Neutrophil (primary cell): ENCODE results near the gene RFLNA.

Source experiments
- H3K27ac ChIP-seq: fragments of 200-600 bp; sonication (generic); 2 replicates; pipeline ENCODE4 v1.5.1; 2016; ENCODE audit warnings: mild to moderate bottlenecking, moderate library complexity
- H3K27me3 ChIP-seq: fragments of 200-600 bp; sonication (generic); 2 replicates; pipeline ENCODE4 v1.6.0; 2016; ENCODE audit warnings: mild to moderate bottlenecking
- H3K36me3 ChIP-seq: fragments of 200-600 bp; sonication (generic); 2 replicates; pipeline ENCODE4 v1.5.1; 2017
- H3K4me1 ChIP-seq, 2 experiments: fragments of 200-600 bp in 1 of 2; sonication (generic) in 1 of 2; 1 replicate in 1 of 2; 2 replicates in 1 of 2; pipeline versions ENCODE4 v1.5.1 to v1.6.1; 2013 to 2016; ENCODE audit warnings: low read depth in 1 of 2, low read length in 1 of 2, mild to moderate bottlenecking in 1 of 2, moderate library complexity in 1 of 2; ENCODE audit not compliant: control insufficient read depth in 1 of 2, insufficient read depth in 1 of 2
- H3K4me3 ChIP-seq, 2 experiments: fragments of 200-600 bp in 1 of 2; sonication (generic) in 1 of 2; 1 replicate in 1 of 2; 2 replicates in 1 of 2; pipeline ENCODE4 v1.5.1; 2013 to 2016; ENCODE audit warnings: low read depth in 1 of 2, low read length in 1 of 2, mild to moderate bottlenecking in 1 of 2, moderate library complexity in 1 of 2
- H3K9me3 ChIP-seq: fragments of 200-600 bp; sonication (generic); 2 replicates; pipeline ENCODE4 v1.5.1; 2016
- TF ChIP-seq, protein P1 (sequence below): fragments of 200-600 bp; sonication (generic); IDR thresholded peaks from 2 replicates; pipeline ENCODE4 v1.5.1; 2016; ENCODE audit warnings: antibody characterized with exemption

Gene RFLNA

DNA sequence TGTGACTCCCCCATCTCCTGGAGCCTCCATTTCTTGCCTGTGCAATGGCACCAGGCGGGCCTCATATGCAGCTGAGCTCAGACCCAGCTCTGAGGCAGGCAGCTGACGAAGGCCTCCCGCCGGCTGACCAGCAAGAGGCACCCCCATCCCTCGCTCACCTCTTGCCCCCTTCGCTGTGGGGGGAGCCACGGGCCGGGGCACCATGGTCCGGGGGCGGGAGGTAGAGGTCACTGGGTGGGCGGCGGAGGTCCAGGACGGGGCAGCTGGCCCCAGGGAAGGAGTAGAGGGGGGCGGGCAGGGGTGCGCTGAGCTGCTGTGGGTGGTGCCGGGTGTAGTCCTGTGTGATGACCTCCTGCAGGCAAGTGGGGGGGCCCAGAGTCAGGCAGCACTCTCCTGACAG, 39.4 kb downstream of the RFLNA start:
- peaks cover 89% of the 10 kb centered on the region for H3K36me3 ChIP-seq

DNA sequence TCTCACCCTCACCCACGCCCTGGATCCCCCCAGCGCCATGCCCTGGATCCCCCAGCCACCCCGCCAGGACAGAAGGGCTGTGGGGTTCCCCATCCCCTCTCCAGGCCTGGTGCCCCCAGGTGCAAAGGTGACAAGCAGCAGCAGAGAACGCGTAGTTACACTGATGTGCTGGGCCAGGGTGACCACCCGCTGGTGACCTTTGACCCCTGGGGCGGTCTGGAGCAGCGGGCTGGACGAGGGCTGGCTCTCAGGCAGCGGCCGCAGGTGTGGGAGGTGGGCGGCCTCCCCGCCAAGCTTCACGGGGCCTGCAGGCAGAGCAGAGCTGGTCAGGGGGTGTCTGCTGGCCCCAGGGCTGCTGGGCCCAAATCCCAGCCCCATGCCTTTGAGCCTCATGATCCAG, 40.1 kb downstream of the RFLNA start:
- H3K4me1 ChIP-seq = no peaks in the 10 kb centered on the region
- no peak overlapping the region for H3K4me3 ChIP-seq
- no peaks in the 10 kb centered on the region for H3K9me3 ChIP-seq
- no peak overlapping the region for H3K27ac ChIP-seq
- peaks cover 85% of the 10 kb centered on the region for H3K36me3 ChIP-seq
- TF ChIP-seq, protein P1, sequence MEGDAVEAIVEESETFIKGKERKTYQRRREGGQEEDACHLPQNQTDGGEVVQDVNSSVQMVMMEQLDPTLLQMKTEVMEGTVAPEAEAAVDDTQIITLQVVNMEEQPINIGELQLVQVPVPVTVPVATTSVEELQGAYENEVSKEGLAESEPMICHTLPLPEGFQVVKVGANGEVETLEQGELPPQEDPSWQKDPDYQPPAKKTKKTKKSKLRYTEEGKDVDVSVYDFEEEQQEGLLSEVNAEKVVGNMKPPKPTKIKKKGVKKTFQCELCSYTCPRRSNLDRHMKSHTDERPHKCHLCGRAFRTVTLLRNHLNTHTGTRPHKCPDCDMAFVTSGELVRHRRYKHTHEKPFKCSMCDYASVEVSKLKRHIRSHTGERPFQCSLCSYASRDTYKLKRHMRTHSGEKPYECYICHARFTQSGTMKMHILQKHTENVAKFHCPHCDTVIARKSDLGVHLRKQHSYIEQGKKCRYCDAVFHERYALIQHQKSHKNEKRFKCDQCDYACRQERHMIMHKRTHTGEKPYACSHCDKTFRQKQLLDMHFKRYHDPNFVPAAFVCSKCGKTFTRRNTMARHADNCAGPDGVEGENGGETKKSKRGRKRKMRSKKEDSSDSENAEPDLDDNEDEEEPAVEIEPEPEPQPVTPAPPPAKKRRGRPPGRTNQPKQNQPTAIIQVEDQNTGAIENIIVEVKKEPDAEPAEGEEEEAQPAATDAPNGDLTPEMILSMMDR = no peak
- no peaks in the 10 kb centered on the region for H3K27me3 ChIP-seq

More for the DNA sequence above, 39.4 kb downstream of the RFLNA start:
- no peaks in the 10 kb centered on the region for H3K9me3 ChIP-seq
- no peak overlapping the region for H3K27ac ChIP-seq
- no peak overlapping the region for H3K4me3 ChIP-seq
- no peaks in the 10 kb centered on the region for H3K4me1 ChIP-seq
- H3K27me3 ChIP-seq = no peaks in the 10 kb centered on the region
- TF ChIP-seq, protein P1 = no peak

DNA sequence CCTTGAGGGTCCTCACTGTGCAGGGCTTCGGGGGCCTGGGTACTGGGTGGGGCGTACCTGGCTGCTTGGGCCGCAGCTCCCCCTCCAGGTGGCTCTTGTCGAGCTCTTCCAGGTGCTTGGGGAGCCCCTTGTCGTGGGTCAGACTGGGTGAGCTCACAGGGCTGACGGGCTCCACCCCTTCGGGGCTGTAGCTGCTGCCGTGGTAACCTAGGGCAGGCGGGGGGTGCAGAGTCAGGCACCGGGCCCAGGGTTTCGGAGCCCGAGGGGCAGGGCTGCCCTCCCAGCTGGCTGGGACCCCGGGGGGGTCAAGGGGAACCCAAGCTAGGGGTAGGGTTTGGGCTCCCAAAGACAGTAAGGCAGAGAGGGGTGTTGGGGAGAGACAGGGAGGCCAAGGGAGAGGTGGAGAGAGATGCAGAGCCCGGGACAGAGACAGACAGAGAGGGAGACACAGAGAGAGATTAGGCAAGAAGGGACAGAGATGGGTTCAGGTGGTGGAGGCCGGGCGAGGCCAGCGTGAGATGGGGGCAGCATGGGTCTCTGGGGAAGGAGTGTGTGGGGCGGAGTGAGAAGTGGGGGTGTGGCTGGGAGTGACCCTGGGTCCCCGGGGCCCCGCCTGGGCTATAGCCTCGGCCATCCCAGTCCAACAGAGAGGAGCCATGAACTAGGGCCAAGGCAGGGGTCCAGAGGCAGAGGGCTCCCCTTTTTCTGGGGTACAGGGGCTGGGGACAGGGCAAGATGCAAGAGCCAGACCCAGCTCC, 40.7 kb downstream of the RFLNA start:
- no peaks in the 10 kb centered on the region for H3K9me3 ChIP-seq
- peaks cover 85% of the 10 kb centered on the region for H3K36me3 ChIP-seq
- H3K27me3 ChIP-seq = no peaks in the 10 kb centered on the region
- no peaks in the 10 kb centered on the region for H3K4me1 ChIP-seq
- H3K4me3 ChIP-seq = no peak overlapping the region
- H3K27ac ChIP-seq = no peak overlapping the region
- TF ChIP-seq, protein P1 = no peak

DNA sequence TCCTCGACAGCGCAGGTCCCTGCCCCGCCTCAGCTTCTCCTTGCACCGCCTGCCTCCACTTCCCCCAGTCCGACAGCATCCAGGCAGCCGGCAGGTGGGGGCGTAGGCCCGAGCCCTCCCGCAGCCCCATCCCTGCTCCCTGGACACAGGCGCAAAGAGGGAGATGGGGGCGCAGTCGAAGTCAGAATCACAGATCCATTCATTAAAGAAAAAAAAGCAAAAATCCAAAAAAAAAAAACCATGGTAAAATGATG, 41.2 kb downstream of the RFLNA start:
- Histone ChIP-seq H3K4me1 (no peaks in the 10 kb centered on the region), H3K4me3 (no peak overlapping the region), H3K9me3 (no peaks in the 10 kb centered on the region), H3K27me3 (no peaks in the 10 kb centered on the region), H3K36me3 (peaks cover 85% of the 10 kb centered on the region), H3K27ac (no peak overlapping the region)
- TF ChIP-seq, protein P1 = no peak

DNA sequence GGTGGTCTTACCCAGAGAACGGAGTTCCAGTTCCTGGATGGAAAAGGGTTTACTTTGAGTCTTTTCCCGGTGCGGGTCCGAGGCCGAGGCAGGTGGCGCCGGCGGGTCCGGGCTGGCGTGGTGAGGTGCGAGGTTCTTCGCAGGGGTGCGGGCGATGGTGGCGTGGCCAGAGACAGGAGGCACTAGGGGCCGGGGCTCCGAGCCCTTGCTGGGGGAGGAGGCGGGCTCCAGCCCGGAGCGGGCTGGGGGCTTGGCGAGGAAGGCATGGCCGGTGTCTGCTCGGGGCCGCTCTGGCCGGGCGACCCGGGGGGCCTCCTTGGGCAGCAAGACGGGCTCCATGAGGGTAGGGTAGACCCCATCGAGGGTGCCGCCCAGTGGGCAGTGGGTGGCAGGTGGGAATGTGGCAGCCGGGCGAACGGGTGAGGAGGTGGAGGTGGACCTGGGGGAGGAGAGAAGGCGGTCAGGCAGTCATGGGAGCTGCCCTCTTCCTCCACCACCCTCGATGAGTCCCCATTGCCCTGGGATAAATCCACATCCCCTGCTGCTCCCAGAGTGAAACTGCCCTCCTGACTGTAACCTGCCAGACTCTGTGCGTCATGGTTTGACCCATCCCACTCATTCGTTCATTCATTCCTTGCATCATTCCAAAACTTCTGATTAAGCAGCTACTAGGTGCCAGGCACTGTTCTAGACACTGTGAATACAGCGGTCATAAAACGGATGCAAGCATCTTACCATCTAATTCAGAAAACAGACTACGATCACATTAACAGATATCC, 42.0 kb downstream of the RFLNA start:
- no peaks in the 10 kb centered on the region for H3K9me3 ChIP-seq
- TF ChIP-seq, protein P1 = no peak
- H3K27me3 ChIP-seq = no peaks in the 10 kb centered on the region
- H3K4me3 ChIP-seq = no peak overlapping the region
- peaks cover 85% of the 10 kb centered on the region for H3K36me3 ChIP-seq
- H3K4me1 ChIP-seq = no peaks in the 10 kb centered on the region
- H3K27ac ChIP-seq = no peak overlapping the region
